CD4-positive, alpha-beta T cell treated with Interleukin-4 for 1 hour (primary cell): ENCODE data around the gene MMRN1.

Experiments used
- DNase-seq, 2 donors: peaks; one replicate each; pipeline ENCODE4 v3.0.0-alpha.2; 2020 to 2022

Gene MMRN1

DNA sequence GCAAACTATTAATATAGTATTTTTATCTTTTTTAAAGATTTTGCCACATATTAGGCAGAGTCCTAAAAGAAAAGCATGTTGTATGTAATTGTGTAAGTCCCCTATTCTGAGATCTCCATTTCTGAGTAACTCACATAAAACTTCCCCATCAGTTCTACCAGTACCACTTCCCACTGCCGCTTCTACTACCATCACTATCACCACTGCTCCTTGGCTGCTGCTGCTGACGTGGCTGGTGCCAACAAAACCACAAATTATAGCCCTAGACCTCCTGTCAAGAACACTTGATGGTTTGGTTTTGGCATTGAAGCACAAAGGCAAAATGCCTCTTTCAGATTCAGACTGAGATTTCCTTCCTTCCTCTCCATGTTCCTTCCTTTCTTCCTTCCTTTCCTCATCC lies 106.4 kb downstream of the MMRN1 start:
- no peak for DNase-seq

DNA sequence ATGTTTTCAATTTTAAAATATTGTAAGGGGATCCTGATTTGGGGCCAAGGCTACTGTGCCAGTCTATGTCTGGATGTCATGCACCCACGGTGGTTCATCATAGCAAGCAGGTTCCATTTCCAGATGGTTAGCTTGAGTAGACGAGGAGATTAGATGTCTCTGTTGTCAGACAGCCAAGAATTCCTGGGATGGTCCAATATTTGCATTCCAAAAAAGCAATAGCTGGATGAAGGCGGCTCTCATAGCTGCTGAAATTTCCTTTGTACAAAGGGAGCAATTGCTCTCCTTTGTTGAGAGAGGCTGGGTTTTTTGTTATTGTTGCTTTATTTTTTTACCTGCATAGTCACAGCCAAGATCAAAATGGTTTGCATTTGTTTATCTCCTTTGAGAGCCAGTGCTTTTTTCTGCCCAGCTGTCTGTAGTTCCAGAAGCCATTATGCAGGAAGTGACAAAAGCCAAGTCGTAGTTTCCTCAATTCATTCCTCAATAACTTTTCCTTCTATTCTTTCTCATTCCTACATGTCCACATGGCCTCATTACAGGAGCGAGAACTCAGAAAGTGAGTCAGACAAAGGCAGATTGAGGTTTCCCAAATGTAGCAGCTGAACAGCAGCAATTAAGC lies 107.9 kb downstream of the MMRN1 start:
- no peak for DNase-seq
